ENCODE results near the gene PATJ.

- TF ChIP-seq, protein P1, sequence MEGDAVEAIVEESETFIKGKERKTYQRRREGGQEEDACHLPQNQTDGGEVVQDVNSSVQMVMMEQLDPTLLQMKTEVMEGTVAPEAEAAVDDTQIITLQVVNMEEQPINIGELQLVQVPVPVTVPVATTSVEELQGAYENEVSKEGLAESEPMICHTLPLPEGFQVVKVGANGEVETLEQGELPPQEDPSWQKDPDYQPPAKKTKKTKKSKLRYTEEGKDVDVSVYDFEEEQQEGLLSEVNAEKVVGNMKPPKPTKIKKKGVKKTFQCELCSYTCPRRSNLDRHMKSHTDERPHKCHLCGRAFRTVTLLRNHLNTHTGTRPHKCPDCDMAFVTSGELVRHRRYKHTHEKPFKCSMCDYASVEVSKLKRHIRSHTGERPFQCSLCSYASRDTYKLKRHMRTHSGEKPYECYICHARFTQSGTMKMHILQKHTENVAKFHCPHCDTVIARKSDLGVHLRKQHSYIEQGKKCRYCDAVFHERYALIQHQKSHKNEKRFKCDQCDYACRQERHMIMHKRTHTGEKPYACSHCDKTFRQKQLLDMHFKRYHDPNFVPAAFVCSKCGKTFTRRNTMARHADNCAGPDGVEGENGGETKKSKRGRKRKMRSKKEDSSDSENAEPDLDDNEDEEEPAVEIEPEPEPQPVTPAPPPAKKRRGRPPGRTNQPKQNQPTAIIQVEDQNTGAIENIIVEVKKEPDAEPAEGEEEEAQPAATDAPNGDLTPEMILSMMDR (IDR thresholded peaks at IDR 0.05): no peak
- TF ChIP-seq POLR2A (IDR thresholded peaks at IDR 0.05) (no peak), EP300 (IDR thresholded peaks at IDR 0.05; ENCODE audit: low read depth) (no peak)
Measured at GRCh38 chr1:62057641-62058290, 315.5 kb downstream of the PATJ start.
